Stimulated activated CD4-positive, alpha-beta T cell treated with anti-CD3 and anti-CD28 coated beads, Interleukin-15, amount 100 ng/mL, for 1 hour (primary cell): Measurements from ENCODE around the gene NPIPB4.
"Not testable (repeated sequence)": the region's sequence is repeated elsewhere in the genome, so short reads cannot be mapped to it uniquely, and the experiment has no call there.

ENCODE experiments used
- DNase-seq, 2 donors: peaks; one replicate each; pipeline ENCODE4 v3.0.0-alpha.2; 2020; ENCODE audit warnings: low read depth in 1 of 2, low spot score in 1 of 2

Gene NPIPB4

DNA sequence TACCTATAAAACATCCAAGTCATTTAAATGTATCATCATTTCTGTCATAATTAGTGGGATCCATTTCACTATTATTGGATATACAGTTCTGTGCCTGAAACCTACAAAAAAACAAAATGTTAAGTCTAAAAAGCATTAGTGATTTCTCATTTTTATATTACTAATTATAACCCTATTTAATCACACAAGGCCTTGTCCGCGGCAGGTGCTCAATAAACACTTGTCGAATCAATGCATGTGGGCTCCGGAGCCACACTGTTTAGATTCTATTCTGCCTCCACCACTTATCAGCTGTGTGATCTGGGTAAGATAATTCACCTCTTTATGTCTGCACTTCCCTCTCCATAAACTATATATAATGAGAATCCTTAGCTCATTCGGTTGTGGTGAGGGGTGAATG lies at the start of gene NPIPB4:
NPIPB4 (minus strand) TSS at position 101 of the 400 bp plus-strand sequence. CDS start 378 bp downstream, outside the sequence.
- DNase-seq = not testable (repeated sequence)

DNA sequence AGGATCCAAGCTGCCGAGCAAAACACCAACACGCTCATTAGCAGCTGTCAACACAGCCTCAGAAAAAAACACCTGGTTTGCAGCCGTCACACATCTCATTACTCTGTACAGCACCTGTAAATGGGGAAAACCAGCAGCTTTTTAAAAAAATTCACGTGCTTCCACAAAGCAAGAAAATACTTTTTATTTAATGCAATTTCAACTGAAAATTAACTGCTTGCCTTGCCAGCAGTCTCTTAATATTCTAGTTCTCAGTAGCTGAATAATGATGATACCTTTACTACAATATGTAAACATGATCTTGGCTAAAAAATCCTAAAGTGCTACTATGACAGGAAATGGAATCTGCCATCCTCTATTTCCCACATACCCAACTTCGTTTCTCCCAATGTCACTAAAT lies 41.4 kb upstream of the NPIPB4 start:
- not testable (repeated sequence) for DNase-seq

DNA sequence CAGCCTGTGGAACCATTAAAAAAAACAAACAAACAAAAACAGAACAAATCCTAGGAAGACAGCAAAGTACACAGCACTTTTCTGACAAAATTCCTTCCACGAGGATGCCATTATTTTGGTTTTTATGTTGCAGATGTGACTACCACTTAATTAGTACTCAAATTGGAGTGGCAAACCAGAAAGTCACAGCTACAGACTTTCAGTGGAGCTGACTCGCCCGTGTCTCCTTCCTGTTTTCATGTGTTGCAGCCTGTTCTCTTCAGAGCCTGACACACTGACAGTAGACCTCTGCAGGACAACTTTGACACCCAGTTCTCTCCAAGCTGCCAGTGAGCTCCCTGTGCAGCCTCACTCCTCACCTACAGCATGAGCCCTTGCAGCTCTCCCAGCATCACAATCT lies 24.4 kb upstream of the NPIPB4 start:
- peak in 1 of 2 donors; percentile 2 for DNase-seq

DNA sequence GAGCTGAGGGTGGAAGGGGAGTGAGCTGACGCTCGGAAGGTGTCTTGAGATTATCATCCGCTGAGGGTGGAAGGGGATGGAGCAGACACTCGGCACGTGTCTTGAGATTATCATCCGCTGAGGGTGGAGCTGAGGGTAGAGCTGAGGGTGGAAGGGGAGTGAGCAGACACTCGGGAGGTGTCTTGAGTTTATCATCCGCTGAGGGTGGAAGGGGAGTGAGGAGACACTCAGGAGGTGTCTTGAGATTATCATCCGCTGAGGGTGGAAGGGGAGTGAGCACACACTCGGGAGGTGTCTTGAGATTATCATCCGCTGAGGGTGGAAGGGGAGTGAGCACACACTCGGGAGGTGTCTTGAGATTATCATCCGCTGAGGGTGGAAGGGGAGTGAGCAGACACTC lies 20.4 kb downstream of the NPIPB4 start:
- not testable (repeated sequence) for DNase-seq

DNA sequence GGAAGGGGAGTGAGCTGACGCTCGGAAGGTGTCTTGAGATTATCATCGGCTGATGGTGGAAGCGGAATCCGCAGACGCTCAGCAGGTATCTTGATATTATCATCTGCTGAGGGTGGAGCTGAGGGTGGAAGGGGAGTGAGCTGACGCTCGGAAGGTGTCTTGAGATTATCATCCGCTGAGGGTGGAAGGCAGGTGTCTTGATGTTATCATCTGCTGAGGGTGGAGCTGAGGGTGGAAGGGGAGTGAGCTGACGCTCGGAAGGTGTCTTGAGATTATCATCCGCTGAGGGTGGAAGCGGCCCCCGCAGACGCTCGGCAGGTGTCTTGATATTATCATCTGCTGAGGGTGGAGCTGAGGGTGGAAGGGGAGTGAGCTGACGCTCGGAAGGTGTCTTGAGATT lies 21.2 kb downstream of the NPIPB4 start:
- DNase-seq = not testable (repeated sequence)

DNA sequence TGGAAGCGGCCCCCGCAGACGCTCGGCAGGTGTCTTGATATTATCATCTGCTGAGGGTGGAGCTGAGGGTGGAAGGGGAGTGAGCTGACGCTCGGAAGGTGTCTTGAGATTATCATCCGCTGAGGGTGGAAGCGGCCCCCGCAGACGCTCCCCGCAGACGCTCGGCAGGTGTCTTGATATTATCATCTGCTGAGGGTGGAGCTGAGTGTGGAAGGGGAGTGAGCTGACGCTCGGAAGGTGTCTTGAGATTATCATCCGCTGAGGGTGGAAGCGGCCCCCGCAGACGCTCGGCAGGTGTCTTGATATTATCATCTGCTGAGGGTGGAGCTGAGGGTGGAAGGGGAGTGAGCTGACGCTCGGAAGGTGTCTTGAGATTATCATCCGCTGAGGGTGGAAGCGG lies 21.8 kb downstream of the NPIPB4 start:
- not testable (repeated sequence) for DNase-seq

DNA sequence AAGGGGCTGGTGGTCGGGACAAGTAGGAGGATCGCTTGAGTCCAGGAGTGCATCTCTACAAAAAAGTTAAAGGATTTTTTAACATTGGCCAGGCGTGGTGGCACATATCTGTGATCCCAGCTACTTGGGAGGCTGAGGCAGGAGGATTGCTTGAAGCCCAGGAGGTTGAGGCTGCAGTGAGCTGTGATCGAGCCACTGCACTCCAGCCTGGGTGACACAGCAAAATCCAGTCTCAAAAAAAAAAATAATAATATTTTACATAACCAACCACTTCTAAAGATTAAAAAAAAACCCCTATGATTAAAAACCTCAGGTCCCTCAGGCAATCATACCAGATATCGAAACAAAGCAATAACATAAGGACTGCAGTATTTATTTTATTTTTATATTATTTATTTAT lies 23.3 kb downstream of the NPIPB4 start:
- not testable (repeated sequence) for DNase-seq

DNA sequence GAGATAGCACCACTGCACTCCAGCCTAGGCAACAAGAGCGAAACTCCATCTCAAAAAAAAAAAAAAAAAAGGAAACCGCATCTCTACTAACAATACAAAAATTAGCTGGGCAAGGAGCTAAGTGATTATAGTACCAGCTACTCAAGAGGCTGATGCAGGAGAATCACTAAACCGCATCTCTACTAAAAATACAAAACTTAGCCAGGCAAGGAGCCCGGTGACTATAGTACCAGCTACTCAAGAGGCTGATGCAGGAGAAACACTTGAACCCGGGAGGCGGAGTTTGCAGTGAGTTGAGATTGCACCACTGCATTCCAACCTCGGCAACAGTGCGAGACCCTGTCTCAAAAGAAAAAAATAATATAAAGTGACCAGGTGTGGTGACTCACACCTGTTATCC lies 27.6 kb downstream of the NPIPB4 start:
- DNase-seq = not testable (repeated sequence)

DNA sequence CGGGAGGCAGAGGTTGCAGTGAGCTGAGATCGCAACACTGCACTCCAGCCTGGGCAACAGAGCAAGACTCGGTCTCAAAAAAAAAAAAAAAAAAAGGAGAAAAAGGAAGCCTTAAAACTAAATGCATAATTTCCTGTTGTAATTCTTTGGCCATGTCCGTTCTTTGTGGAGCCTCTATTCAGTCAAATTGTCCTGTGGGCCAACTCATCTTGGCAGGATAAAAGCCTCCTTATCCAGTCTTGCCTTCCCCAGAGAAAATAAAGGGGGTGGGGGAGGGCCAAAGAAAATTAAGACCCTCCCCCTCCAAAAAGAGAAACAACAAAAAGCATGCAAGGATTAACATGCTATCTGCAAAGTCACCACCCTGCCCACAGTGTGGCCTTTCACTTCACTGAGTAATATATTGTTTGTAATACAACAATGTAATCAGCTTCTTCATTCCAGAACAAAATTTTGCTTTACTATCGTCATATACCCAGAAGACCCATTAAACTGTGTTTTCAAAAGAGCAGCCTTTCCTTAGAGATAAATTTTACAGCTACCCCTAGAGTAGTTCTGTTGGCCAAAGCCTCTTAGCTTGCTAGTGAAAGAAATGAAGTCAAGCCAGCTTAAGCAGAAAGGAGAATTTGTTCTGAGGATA lies 31.4 kb downstream of the NPIPB4 start:
- DNase-seq = not testable (repeated sequence)

DNA sequence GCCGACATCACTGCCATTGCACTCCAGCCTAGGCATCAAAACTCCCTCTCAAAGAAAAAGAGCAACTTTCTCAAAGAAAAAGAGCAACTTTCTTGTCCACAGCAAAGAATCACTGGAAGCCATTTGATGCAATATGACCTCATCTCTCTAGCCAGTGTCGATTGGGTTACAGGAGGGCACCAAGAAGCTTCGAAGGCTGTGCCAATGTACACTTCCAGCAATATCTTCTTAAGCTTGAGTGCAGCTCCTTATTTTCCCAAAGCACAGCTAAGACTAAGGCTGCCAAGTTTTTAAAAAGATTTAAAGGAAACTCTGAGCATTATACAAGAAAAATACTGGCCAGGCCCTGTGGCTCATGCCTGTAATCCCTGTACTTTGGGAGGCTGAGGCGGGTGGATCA lies 32.0 kb downstream of the NPIPB4 start:
- not testable (repeated sequence) for DNase-seq

DNA sequence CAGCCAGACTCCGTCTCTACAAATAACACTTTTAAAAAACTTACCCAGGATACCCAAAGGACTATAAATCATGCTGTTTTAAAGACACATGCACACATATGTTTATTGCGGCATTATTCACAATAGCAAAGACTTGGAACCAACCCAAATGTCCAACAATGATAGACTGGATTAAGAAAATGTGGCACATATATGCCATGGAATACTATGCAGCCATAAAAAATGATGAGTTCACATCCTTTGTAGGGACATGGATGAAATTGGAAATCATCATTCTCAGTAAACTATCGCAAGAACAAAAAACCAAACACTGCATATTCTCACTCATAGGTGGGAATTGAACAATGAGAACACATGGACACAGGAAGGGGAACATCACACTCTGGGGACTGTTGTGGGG lies 34.3 kb downstream of the NPIPB4 start:
- not testable (repeated sequence) for DNase-seq

DNA sequence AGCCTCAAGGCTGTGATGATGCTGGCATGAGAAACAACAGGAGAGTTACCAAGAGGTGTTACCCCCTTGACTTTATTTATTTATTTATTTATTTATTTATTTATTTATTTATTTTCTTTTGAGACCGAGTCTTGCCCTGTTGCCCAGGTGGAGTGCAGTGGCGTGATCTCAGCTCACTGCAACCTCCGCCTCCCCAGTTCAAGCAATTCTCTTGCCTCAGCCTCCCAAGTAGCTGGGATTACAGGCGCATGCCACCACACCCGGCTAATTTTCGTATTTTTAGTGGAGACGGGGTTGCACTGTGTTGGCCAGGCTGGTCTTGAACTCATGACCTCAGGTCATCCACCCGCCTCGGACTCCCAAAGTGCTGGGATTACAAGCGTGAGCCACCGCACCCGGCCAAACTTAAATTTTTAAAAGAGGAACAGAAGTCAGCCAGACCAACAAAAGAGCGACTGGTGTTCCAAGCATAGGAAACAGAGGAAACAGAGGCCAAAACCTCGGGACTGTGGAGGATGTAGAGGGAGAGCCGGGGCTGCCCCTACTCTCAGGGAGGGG lies 36.6 kb downstream of the NPIPB4 start:
- not testable (repeated sequence) for DNase-seq

DNA sequence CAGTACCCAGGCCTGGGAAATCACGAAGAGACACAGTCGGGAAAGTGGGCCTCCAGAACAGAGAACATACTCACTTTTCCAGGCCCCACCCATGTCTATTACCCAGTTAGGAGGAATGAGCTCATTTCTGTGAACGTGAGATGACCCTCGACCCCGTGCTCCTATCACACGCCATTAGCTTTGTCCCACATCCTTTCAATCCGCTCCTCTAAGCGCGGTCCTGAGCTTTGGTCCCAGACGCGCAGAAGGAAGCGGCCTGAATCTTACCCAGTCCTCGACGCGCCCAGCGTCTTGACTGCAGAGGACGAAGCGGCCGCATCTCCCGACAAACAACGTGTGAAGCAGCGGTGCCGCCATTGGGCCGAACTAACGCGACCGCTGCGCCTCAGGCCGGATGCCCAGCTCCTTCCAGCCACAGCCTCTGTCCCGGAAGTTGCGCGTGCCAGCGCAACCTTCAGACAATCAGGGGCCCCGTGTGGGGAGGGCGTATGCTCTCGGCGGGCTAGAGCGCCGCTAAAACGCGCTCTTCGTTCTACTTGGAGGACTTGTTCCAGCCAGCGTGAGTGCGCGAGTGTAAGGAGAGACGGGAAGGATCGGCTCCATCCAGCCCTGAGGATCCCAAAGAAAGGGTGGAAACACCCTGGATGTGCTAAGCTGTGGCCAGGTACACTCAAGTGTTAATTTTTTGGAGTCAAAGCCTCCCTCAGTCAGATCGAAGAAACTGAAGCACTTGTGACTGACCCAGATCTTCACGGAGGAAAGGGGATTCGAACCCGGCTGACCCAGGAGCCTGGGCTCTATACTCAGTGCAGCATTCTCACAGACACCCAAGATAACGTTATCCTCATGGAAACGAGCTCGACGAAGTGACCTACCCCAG lies 37.3 kb downstream of the NPIPB4 start:
- DNase-seq = peak; percentile 37 to 55

DNA sequence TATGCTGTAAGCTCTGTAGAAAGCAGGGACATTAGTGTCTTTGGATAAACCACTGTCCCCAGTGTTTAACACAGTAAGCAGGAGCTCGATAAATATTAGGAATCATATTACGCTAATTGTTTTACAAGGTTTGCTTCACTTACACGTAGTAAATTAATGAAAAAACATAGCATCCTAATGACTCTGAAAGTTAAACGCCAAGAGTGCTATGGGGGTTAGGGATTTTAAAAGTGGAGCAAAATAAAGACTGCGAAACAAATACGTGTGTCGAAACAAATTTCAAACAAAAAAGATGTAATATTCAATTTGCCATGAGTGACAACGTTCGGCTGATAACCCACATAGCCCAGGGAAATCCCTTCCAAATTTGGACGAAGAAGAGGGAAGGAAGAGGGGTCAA lies 37.9 kb downstream of the NPIPB4 start:
- not testable (repeated sequence) for DNase-seq

DNA sequence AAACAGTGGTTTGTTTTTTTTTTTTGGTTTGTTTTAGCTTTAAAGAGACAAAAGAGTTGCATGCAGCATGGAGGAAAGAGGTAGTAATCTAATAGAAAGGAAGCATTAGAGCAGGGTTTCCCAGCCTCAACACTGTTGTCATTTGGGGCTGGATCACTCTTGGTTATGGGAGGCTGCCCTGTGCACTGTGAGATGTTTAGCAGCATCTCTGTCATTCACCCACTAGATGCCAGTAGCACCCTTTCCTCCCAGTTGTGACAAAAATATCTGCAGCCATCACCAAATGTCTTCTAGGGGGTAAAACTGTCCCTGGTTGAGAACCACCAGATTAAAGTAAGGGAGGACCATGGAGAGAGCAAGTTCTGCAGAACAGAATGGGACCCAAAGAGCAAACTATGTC lies 40.5 kb downstream of the NPIPB4 start:
- not testable (repeated sequence) for DNase-seq

DNA sequence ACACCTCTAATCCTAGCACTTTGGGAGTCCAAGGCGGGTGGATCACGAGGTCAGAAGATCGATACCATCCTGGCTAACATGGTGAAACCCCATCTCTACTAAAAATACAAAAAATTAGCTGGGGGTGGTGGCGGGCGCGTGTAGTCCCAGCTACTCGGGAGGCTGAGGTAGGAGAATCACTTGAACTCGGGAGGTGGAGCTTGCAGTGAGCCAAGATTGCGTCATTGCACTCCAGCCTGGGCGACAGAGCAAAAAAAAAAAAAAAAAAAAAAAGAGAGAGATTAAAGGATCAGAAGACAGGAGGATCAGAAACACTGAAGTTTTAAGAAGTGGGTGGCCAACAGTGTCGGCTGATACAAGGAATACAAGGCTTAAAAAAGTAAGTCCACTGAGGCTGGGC lies 41.9 kb downstream of the NPIPB4 start:
- DNase-seq = not testable (repeated sequence)

DNA sequence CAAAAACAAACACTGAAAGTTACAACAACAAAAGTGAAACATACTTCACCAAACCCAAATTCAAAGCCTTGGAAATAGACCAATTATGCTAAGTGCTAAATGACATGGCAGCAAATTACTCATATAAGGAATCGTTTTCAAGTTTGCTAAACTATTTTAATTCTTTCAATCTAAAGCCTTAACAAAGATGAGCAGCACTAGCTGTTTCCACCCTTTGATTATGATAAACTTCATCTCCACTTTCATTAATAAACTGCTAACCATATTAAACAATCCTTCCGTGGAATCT lies 55.2 kb downstream of the NPIPB4 start:
- not testable (repeated sequence) for DNase-seq

DNA sequence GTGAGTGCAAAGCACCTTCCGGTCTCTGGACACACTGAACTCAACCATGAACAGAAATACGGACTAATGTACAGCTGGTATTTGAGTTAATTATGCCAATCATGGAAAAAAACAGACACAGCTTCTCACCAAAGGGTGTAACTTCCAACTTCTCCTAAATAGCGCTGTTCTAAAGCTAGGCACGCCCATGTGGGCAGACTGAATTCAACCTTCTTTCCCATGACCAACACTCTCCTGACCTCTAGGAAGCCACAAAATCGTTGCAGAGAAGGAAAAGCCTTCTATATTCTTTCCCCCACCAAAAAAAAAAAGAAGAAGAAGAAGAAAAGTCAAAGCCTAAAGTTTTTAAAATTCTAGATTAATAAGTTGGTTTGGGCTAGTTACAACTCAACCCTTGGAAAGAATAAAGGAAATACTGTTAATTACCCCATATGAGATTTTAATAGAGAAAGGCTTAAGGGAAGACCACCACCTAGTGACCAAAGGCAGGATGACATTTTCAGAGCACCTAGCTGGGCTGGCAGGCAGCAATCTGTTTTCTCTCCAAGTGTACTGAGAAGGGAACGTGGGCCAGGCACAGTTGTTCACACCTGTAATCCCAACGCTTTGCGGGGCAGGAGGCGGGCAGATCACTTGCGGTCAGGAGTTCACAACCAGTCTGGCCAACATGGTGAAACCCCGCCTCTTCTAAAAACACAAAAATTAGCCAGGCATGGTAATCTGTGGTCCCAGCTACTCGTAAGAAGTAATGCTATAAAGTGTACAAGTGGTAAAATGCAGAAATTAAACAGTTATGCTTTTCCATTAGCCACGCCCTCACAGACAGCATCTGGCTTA lies 55.8 kb downstream of the NPIPB4 start:
- DNase-seq = not testable (repeated sequence)

DNA sequence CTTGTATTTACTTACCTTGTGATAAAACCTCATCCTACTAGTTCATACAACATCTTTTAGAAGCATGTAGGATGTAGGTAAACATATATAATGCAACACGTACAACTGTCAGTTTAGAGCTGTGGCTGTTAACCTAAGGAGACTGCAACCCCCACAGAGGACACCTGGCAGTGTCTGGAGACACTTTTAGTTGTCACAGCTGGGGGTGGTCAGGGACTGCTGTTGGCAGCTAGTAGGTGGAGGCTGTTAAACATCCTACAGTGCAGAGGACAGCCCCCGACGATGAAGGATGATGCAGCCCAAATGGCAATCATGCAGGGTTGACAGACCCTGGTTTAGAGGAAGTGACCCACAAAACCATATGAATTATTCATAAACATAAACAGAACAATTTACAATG lies 59.0 kb downstream of the NPIPB4 start:
- not testable (repeated sequence) for DNase-seq

DNA sequence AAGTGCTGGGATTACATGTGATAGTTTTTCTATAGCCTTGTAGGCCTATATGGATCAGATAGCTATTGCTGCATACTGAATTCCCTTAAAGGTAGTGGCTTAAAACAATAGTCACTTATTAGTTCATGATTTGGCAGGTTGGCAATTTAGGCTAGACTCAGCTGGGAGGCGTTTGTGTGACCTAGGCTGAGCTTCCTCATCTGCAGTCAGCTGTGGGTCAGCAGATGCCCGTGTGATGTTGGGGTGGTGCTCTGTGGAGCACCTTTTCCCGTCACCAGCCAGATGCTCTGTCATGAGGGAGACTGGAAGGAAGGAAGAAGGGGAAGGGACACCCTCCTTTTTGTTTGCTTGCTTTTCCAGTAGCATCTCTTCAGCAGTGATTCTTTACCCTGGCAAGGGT lies 64.2 kb downstream of the NPIPB4 start:
- not testable (repeated sequence) for DNase-seq

DNA sequence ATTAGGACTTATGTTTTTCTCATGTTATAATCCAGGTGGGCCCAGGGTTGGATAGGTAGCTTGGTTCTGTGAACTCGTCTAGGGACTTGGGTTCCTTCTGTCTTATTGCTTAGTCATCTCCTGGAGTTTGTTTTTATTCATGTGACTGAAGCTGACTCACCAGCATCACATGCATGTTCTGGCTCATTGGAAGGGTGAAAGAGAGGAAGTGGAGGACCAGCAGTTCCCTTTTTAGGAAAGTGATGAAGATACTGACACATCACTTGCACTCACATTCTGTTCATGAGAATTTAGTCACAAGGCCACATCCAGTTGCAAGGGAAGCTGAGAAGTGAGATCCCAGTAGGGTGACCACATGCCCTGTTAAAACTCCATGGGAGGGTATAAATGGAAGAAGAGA lies 67.0 kb downstream of the NPIPB4 start:
- not testable (repeated sequence) for DNase-seq
